Epithelial cell of proximal tubule (primary cell): Measurements from ENCODE around the gene TSPAN11. TPM values are rescaled to one million over a fixed set of nuclear protein-coding genes. Genes with fewer than 3 reads are reported as not detected.

Source experiments
- DNase-seq: peaks from one replicate; pipeline ENCODE4 v3.0.0-alpha.2; 2011; ENCODE audit warnings: low read depth
- H3K4me3 ChIP-seq: 2 replicates; pipeline ENCODE4 v1.5.1; 2011; ENCODE audit warnings: low read depth, mild to moderate bottlenecking, low read length
- CTCF ChIP-seq: conservative IDR thresholded peaks from 2 replicates; pipeline ENCODE4 v1.5.1; 2012; ENCODE audit warnings: low read depth, mild to moderate bottlenecking, low read length
- total RNA-seq: library from RNA; depleted of rRNA; stranded (reverse); fragments of >200 nt; gene quantifications from 2 replicates; pipeline ENCODE4 v1.2.3, GENCODE V29; 2015

The TSPAN11 gene
- total RNA-seq, 1 donor from 2014 or later = 1.3 TPM

DNA sequence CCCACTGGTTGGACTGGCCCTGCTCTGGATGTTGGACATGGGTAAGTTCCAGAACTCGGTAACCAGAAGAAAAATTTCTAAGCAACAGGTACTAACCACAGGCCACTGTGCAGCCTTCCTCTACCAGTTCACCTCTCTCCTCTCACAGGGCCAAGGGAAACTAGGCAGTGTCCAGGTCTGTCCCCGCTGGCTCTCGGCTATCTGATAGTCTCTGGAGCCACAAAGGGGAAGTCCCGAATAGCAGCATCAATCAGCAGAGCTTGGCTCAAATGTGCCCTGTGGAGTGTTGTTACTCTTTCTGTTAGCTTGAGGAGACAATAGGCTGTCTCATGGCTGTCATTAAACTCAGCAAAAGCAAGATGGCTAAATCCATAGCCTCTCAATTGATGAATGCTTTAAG is 73.2 kb downstream of the TSPAN11 start:
- DNase-seq = no peak
- H3K4me3 ChIP-seq = no peak overlapping the region
- TF ChIP-seq CTCF = no peak

DNA sequence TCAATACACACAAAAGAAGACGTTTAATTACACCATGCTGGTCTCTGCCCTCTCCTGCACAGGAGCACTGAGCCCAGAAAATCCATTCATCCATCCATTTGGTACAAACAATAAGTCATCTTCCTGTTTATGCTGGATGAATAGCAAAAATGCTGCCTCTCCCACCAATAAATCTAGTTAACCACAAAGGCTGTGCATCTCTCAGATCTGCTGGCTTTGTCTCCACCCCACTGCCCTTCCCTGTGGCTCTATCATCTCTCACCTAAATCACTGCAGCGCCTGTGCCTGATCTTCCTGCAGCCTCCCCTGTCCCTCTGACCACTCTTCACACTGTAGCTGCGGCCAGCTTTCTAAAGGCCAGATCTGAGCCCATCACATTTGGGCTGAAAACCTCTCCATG is 74.2 kb downstream of the TSPAN11 start:
- no peak for TF ChIP-seq CTCF
- DNase-seq = no peak
- no peak overlapping the region for H3K4me3 ChIP-seq

GRCh38 chr12:31001581-31002360 is 75.2 kb downstream of the TSPAN11 start:
- TF ChIP-seq CTCF = no peak
- no peak for DNase-seq
- H3K4me3 ChIP-seq = no peak overlapping the region

- no peak for TF ChIP-seq CTCF
- no peak for DNase-seq
- no peak overlapping the region for H3K4me3 ChIP-seq
These were observed 75.8 kb downstream of the TSPAN11 start for GRCh38 chr12:31002361-31002725.

GRCh38 chr12:31002999-31003398 is 76.5 kb downstream of the TSPAN11 start:
- peak; percentile 40 for DNase-seq
- no peak overlapping the region for H3K4me3 ChIP-seq
- TF ChIP-seq CTCF = no peak

DNA sequence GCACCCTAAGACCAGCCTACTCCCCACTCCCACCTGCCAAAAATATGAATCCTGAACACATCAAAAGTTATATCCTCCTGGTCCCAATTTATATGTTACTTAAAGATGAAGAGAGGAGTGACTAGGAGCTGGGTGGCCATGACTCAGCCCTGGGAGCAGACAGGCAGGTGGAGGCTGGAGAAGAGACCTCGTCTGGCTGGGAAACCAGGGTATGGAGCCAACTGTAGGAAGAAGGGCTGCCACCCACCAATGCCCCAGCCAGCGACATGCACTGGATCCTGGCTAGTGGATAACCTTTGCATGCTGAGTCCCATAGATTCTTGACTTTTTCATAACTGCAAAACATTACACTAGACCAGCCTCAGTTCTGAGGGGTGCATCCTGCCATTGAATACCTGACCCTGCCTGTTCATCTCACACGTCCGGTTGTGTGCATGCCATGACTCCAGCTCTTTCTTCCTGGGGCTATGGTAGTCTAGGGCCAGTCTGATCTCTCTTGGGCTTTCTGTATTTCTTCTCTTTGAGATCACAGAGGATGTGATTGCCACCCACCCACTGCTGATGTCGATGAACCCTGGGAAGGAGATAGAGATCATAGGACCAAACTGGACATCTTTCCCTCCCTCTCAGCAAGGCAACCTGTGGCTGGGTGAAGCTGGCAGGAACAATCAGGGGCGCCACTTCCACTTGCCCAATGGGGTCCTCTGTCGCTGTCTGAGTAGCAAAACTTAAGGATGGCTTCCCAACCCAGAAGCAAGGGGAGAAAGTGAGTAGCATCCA is 77.5 kb downstream of the TSPAN11 start:
- H3K4me3 ChIP-seq = no peak overlapping the region
- DNase-seq = no peak
- TF ChIP-seq CTCF = no peak
